Activated gamma-delta T cell treated with Interleukin-2 at 50 U/mL for 16 hours (primary cell): ENCODE results near the gene PYGM.

ENCODE experiments used
- DNase-seq: peaks from one replicate; pipeline ENCODE4 v3.0.0-alpha.2; 2020

The PYGM gene

GRCh38 chr11:64731601-64732000 is 28.2 kb downstream of the PYGM start:
- DNase-seq: no peak

GRCh38 chr11:64729851-64730382 is 29.9 kb downstream of the PYGM start:
- peak; percentile 3 for DNase-seq

GRCh38 chr11:64728757-64729365 is 30.9 kb downstream of the PYGM start:
- DNase-seq: no peak

- no peak for DNase-seq
Measured at GRCh38 chr11:64726867-64727530, 32.8 kb downstream of the PYGM start.

GRCh38 chr11:64726211-64726641 is 33.5 kb downstream of the PYGM start:
- DNase-seq: no peak

GRCh38 chr11:64724863-64725532 is 34.8 kb downstream of the PYGM start:
- peak; percentile 3 for DNase-seq

- peak; percentile 3 for DNase-seq
Measured at GRCh38 chr11:64723907-64724862, 35.6 kb downstream of the PYGM start.

GRCh38 chr11:64723117-64723906 is 36.5 kb downstream of the PYGM start, which contains the start of gene NRXN2:
Gene NRXN2, minus strand, starts transcription at chr11:64723197. Its CDS starts 9,498 bp downstream, at chr11:64713699.
- peak; percentile 79 for DNase-seq

- DNase-seq: no peak
Measured at GRCh38 chr11:64722141-64723065, 37.4 kb downstream of the PYGM start.

GRCh38 chr11:64721359-64721699 is 38.4 kb downstream of the PYGM start:
- DNase-seq: no peak

GRCh38 chr11:64720640-64721358 is 39.0 kb downstream of the PYGM start:
- DNase-seq: no peak

GRCh38 chr11:64720167-64720566 is 39.6 kb downstream of the PYGM start:
- no peak for DNase-seq

GRCh38 chr11:64719406-64719805 is 40.4 kb downstream of the PYGM start:
- DNase-seq: no peak

GRCh38 chr11:64718780-64719124 is 41.0 kb downstream of the PYGM start:
- DNase-seq: no peak

GRCh38 chr11:64718084-64718779 is 41.5 kb downstream of the PYGM start:
- DNase-seq: no peak

GRCh38 chr11:64717268-64717578 is 42.6 kb downstream of the PYGM start:
- DNase-seq: no peak

GRCh38 chr11:64716473-64717267 is 43.1 kb downstream of the PYGM start:
- no peak for DNase-seq

- DNase-seq: no peak
Measured at GRCh38 chr11:64715756-64716472, 43.9 kb downstream of the PYGM start.
